Smooth muscle cell of the umbilical artery (primary cell): Measurements from ENCODE around the gene ATF4. TPM values are rescaled to one million over a fixed set of nuclear protein-coding genes. Genes with fewer than 3 reads are reported as not detected.

Experiments
- total RNA-seq: library from RNA; depleted of rRNA; stranded (reverse); fragments of >200 nt; gene quantifications from 2 replicates; pipeline ENCODE4 v1.2.3, GENCODE V29; 2014

ATF4 gene, protein sequence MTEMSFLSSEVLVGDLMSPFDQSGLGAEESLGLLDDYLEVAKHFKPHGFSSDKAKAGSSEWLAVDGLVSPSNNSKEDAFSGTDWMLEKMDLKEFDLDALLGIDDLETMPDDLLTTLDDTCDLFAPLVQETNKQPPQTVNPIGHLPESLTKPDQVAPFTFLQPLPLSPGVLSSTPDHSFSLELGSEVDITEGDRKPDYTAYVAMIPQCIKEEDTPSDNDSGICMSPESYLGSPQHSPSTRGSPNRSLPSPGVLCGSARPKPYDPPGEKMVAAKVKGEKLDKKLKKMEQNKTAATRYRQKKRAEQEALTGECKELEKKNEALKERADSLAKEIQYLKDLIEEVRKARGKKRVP
- total RNA-seq, result 144 and 221 TPM in 2 replicates

DNA sequence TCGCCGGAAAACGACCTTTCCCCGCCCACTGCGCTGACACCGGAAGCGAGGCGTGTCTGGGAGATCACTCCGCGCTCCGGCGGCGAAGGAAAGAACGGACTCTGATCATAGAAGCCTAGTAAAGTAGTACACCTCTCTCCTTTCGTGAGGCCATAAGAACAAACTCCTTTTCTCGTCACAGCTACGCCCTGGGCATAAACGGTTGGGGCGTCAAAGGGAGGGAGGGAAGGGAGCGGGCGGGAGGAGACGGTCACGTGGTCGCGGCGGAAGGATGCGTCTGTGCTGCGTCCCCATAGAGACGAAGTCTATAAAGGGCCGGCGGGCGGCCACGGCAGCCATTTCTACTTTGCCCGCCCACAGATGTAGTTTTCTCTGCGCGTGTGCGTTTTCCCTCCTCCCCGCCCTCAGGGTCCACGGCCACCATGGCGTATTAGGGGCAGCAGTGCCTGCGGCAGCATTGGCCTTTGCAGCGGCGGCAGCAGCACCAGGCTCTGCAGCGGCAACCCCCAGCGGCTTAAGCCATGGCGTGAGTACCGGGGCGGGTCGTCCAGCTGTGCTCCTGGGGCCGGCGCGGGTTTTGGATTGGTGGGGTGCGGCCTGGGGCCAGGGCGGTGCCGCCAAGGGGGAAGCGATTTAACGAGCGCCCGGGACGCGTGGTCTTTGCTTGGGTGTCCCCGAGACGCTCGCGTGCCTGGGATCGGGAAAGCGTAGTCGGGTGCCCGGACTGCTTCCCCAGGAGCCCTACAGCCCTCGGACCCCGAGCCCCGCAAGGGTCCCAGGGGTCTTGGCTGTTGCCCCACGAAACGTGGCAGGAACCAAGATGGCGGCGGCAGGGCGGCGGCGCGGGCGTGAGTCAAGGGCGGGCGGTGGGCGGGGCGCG, at the start of gene ATF4:
ATF4 (plus strand) TSS at position 337 of the 880 bp plus-strand sequence. CDS start 884 bp downstream, outside the sequence.

DNA sequence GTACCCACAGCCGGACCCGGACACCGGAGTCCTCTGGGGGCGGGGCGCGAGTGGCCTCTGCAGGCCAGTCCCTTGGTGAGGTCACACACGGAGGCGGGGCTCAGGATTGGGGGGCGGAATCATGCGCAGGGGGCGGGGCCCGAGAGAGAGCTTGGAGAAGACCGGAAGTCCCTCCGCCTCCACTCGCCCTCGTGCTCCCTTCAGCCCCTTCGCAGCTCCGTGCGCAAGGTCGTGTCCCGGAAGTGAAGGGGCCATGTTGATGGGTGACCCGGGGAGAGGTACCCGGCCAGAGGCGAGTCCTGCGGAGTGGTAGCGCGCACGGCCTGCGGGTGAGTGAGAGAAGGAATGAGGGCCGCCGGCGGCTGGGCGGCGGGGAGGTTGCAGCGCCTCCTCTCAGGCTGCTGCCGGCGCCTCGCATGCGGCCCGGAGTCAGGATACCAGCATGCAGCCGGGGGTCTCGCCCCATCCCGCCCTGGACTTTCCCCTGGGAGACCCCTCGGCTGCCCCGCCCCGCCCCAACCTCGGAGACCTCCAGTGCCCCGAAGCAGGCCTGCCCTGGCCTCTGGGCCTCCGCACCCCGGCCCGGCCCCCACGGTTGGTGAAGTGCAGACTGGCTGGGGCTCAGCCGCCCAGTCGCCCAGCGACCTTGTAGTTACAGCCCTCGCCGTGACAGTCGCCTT, 18.1 kb upstream of the ATF4 start, which contains the start of gene MIEF1:
MIEF1 (plus strand) TSS at position 182 of the 680 bp plus-strand sequence. CDS start 9,005 bp downstream, outside the sequence.

DNA sequence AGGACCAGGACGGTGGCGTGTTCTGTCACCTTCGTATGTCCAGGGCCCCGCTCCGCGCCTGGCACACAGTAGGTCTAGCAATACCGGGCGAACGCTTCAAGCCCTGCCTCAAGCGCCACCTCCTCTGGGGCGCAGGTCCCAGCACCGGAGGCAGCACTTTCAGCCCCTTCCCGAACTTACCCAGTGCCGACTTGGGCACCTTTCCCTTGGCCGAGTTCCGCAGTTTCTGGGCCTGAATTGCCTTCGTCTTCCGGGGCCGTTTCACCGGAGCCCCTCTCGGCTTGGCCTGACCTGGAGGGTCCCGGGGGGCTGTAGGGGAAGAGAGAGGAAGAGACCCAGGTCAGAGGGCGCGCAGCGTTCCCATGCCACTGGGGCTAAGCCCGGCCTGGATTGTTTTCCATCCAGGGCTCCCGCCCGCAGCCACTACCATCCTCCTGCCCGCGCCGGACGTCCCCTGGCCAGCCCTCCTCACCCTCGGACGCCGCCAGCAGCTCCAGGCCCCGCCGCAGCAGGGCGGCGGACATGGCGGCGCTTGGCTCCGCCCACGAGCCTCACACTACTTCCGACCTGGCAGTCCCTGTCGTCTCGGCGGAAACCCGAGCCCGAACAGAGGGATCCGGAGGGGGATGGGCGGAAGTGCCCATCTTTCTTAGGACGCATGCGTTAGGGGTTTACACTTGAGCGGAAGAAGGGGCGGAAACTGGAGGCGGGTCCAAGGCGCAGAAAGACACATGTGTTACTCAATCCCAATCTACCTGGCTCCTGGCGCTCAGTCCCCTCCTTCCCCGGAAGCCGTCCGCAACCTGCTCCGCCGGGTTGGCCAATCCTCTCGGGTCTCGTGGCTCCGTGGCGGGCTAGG, 12.1 kb downstream of the ATF4 start, which contains the start of gene RPS19BP1:
RPS19BP1 (minus strand) TSS at position 534 of the 859 bp plus-strand sequence; CDS start at position 524, 10 bp downstream.

DNA sequence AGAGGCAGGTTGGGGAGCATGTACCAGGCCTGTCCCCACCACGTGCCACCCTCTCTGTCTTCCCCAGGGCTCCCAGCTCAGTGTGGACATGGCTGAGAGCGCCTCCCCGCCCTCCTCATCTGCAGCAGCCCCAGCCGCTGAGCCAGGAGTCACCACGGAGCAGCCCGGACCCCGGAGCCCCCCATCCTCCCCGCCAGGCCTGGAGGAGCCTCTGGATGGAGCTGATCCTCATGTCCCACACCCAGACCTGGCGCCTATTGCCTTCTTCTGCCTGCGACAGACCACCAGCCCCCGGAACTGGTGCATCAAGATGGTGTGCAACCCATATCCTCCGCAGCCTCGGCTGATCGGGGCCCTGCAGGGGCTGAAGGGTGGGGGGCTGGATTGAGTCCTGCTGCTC, 50.3 kb downstream of the ATF4 start, which contains the start of gene CACNA1I:
CACNA1I (plus strand) TSS at position 89 of the 400 bp plus-strand sequence; CDS start at position 89, 0 bp downstream.

Other genes starting within 250 kb of the ATF4 start
- 2,229 and 3,390 TPM in 2 replicates for gene RPL3, start 200.9 kb upstream of the ATF4 start, total RNA-seq
- gene SYNGR1, start 170.6 kb upstream of the ATF4 start, total RNA-seq, result 4.7 and 6.8 TPM in 2 replicates
- 10.1 and 16.1 TPM in 2 replicates for gene TAB1, start 120.8 kb upstream of the ATF4 start, total RNA-seq
- under 0.01 and 0.09 TPM in 2 replicates for gene MGAT3, start 63.5 kb upstream of the ATF4 start, total RNA-seq
- 17.8 and 28.8 TPM in 2 replicates for gene MIEF1, start 18.3 kb upstream of the ATF4 start, total RNA-seq
- 27.2 and 34.7 TPM in 2 replicates for gene RPS19BP1, start 12.2 kb downstream of the ATF4 start, total RNA-seq
- gene CACNA1I, start 50.2 kb downstream of the ATF4 start, total RNA-seq, result 0.05 TPM in 1 of 2 replicates, not detected in the other